Neural progenitor cell (in vitro differentiated cells): ENCODE data around the gene TATDN2.

Experiments
- EZH2 ChIP-seq: fragments of 200-600 bp; sonication (generic); IDR thresholded peaks from 2 replicates; pipeline ENCODE4 v1.6.1; 2017; ENCODE audit warnings: antibody characterized with exemption, mild to moderate bottlenecking, moderate library complexity
- TF ChIP-seq, protein P1 (sequence below): fragments of 200-600 bp; sonication (generic); IDR thresholded peaks from 2 replicates; pipeline ENCODE4 v1.5.1; 2017; ENCODE audit warnings: antibody characterized with exemption, mild to moderate bottlenecking

DNA sequence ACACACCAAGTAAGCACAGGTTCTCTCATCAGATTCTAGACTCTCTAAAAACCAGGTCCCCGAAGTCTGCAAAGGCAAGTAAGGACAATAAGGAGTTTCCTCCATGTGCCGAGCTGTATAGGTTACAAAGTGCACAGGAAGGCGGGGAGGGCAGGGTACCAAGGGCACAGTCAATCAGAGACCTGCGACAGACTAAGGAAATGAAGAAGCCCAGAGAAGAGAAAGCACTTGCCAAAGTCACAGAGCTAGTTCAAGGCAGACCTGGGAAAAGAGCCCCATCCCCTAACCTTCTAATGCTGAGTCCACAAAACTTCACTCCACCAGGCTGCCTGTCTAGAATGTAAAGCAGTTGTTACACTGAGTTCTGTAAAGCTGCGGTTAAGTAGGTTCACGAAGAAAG is 71.0 kb downstream of the TATDN2 start:
- no peak for TF ChIP-seq EZH2
- TF ChIP-seq, protein P1, sequence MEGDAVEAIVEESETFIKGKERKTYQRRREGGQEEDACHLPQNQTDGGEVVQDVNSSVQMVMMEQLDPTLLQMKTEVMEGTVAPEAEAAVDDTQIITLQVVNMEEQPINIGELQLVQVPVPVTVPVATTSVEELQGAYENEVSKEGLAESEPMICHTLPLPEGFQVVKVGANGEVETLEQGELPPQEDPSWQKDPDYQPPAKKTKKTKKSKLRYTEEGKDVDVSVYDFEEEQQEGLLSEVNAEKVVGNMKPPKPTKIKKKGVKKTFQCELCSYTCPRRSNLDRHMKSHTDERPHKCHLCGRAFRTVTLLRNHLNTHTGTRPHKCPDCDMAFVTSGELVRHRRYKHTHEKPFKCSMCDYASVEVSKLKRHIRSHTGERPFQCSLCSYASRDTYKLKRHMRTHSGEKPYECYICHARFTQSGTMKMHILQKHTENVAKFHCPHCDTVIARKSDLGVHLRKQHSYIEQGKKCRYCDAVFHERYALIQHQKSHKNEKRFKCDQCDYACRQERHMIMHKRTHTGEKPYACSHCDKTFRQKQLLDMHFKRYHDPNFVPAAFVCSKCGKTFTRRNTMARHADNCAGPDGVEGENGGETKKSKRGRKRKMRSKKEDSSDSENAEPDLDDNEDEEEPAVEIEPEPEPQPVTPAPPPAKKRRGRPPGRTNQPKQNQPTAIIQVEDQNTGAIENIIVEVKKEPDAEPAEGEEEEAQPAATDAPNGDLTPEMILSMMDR = no peak
